ENCODE measurements around the gene RPS6KA4.

RPS6KA4 gene

DNA sequence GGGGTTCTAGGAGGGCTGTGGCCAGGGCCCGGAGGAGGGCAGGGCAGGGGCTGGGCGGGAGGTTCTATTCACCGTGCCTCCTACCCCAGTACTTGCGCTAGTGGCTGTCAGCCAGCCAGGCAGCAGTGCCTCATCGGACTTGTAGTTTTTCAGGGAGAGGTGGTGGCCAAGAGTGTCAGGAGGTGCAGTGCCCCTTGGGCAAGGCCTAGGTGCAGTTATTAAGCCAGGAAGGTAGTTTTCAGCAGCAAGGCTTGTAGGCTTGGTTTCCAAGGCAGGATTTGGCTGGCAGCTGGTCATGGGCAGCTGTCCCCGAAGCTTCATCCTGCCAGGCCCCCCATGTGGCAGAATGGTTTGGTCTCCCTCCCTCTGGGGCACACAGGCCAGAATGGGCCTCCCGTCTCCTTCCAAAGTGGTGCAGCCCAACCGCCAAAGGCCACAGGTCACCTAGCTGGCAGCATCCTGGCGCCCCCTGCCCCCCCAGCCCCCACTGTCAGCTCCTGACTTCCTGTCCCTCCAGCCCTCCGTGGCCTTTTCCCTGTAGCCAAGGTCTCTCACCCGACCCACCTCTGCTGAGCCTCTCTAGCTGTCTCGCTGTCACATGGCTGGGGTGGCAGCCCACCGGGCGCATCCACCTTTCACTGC is 10.5 kb upstream of the RPS6KA4 start:
- Histone ChIP-seq H3K36me3 (replicated peaks) (no peaks in the 10 kb centered on the region), H3K4me1 (no peaks in the 10 kb centered on the region), H3K9me3 (no peaks in the 10 kb centered on the region), H3K4me3 (no peak overlapping the region), H3K27me3 (ENCODE audit: low read depth) (no peaks in the 10 kb centered on the region)
- in situ Hi-C loops (cut with MboI; ENCODE audit: low sequenced_read_pairs) = no loop called here
- DNase-seq (ENCODE audit: low spot score in 2 of 2) = no peak

DNA sequence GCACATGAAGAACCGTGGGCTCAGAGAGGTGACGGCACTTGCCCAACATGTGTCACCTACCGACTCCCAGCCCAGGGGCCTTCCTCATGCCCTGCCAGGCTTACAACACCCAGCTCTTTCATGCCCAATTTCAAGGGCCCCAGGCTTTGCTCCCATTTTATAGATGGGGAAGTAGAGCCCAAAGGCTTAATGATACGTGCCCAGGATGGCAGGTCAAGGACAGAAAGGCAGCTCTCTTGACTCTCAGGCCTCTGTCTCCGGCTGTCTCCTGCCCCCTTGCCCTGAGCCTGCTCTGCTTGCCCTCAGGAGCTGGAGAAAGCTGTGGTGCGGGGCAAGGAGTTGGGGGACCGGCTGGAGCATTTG is 10.0 kb upstream of the RPS6KA4 start:
- no peaks in the 10 kb centered on the region for H3K9me3 ChIP-seq
- in situ Hi-C loops (cut with MboI; ENCODE audit: low sequenced_read_pairs) = no loop called here

DNA sequence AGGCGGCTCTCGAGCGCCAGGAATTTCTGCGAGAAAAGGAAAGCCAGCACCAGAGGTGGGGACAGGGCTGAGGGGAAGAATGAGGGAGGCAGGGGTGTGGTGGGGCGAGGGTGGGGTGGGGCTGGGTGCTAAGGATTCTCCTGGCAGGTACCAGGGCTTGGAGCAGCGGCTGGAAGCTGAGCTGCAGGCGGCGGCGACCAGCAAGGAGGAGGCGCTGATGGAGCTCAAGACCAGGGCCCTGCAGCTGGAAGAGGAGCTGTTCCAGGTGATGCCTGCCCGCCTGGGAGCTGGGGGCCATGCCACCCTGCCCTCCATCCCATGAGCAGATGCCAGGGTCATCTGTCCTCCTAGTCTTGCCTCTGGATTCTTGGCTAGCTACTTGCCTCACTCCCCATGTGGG is 9.6 kb upstream of the RPS6KA4 start:
- H3K27me3 ChIP-seq (ENCODE audit: low read depth) = no peaks in the 10 kb centered on the region
- no peaks in the 10 kb centered on the region for H3K4me1 ChIP-seq
- no peak overlapping the region for H3K4me3 ChIP-seq
- no peak for DNase-seq (ENCODE audit: low spot score in 2 of 2)
- H3K9me3 ChIP-seq = no peaks in the 10 kb centered on the region
- in situ Hi-C loops (cut with MboI; ENCODE audit: low sequenced_read_pairs) = no loop called here
- no peaks in the 10 kb centered on the region for H3K36me3 ChIP-seq (replicated peaks)

More for the DNA sequence above, 10.0 kb upstream of the RPS6KA4 start:
- no peaks in the 10 kb centered on the region for H3K27me3 ChIP-seq (ENCODE audit: low read depth)
- DNase-seq (ENCODE audit: low spot score in 2 of 2) = no peak
- no peaks in the 10 kb centered on the region for H3K36me3 ChIP-seq (replicated peaks)
- H3K4me1 ChIP-seq = no peaks in the 10 kb centered on the region
- H3K4me3 ChIP-seq = no peak overlapping the region

DNA sequence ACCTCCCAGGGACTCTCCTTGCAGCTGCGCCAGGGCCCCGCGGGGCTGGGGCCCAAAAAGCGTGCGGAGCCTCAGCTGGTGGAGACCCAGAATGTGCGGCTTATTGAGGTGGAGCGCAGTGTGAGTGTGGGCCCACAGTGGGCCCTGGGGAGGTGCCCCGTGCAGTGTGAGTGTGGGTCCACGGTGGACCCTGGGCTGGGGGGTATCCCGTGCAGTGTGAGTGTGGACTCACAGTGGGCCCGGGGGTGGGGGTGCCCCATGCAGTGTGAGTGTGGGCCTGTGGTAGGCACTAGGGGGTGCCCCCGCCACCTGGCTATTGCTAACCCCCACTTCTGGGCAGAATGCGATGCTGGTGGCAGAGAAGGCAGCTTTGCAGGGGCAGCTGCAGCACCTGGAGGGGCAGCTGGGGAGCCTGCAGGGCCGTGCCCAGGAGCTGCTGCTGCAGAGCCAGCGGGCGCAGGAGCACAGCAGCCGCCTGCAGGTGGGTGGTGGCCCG is 7.8 kb upstream of the RPS6KA4 start:
- Histone ChIP-seq H3K9me3 (no peaks in the 10 kb centered on the region), H3K36me3 (replicated peaks) (no peaks in the 10 kb centered on the region), H3K4me3 (no peak overlapping the region), H3K27me3 (ENCODE audit: low read depth) (no peaks in the 10 kb centered on the region), H3K4me1 (peaks cover 2% of the 10 kb centered on the region; the same call in 1 of the 2 replicates)
- DNase-seq (ENCODE audit: low spot score in 2 of 2) = no peak
- in situ Hi-C loops (cut with MboI; ENCODE audit: low sequenced_read_pairs) = no loop called here

DNA sequence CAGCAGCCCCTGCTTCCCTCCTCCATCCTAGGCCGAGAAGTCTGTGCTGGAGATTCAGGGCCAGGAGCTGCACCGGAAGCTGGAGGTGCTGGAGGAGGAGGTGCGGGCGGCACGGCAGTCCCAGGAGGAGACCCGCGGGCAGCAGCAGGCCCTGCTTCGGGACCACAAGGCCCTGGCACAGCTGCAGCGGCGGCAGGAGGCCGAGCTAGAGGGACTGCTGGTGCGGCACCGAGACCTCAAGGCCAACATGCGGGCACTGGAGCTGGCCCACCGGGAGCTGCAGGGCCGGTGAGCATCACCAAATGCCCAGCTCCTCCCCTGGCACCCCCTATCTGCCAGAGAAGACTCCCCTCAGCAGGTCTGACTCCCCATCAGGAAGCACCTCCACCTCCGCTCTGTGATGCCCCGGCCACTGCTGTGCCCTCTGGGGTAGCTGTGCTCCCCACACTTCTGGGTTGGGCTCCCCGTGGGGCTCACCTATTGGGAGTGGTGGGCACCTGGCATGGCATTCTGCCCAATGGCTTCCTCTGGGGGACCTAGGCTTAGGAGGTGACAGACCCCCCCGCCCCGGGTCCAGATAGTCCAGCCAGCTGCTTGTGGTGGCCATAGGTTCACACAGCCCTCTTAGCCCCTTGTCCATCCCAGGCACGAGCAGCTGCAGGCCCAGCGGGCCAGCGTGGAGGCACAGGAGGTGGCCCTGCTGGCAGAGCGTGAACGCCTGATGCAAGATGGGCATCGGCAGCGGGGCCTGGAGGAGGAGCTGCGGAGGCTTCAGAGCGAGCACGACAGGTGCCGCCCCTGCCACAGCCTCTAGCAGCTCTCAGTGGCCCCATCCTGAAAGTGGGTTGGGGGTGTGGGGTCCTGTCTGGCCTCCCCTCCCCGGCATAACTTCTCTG is 6.6 kb upstream of the RPS6KA4 start:
- no peaks in the 10 kb centered on the region for H3K36me3 ChIP-seq (replicated peaks)
- no peak overlapping the region for H3K4me3 ChIP-seq
- peaks cover 2% of the 10 kb centered on the region; the same call in 1 of the 2 replicates for H3K4me1 ChIP-seq
- no peaks in the 10 kb centered on the region for H3K27me3 ChIP-seq (ENCODE audit: low read depth)
- no peak for DNase-seq (ENCODE audit: low spot score in 2 of 2)
- H3K9me3 ChIP-seq = no peaks in the 10 kb centered on the region
- in situ Hi-C loops (cut with MboI; ENCODE audit: low sequenced_read_pairs) = no loop called here

DNA sequence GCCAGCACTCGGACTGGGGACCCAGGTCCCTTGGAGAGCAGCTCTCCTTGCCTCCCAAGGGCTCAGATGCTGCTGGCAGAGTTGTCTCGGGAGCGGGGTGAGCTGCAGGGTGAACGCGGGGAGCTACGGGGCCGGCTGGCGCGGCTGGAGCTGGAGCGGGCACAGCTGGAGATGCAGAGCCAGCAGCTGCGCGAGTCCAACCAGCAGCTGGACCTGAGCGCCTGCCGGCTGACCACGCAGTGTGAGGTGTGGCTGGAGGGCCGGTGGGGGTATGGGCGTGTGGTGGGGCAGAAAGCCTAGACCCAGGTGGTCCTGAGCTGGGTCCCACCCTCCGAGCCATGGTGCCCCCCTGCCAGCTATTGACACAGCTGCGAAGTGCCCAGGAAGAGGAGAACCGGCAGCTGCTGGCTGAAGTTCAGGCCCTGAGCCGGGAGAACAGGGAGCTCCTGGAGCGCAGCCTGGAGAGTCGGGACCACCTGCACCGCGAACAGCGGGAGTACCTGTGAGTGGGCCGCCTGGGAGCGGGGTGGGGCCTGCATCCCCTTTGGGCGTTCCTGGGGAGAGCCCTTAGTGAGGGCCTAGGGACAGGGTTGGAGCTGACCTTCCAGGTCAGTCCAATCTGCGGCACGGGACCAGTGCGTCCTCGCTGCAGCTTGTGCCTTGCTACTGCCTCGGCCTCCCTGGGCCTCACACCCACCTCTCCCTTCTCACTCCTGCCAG is 5.8 kb upstream of the RPS6KA4 start:
- in situ Hi-C loops (cut with MboI; ENCODE audit: low sequenced_read_pairs) = no loop called here

DNA sequence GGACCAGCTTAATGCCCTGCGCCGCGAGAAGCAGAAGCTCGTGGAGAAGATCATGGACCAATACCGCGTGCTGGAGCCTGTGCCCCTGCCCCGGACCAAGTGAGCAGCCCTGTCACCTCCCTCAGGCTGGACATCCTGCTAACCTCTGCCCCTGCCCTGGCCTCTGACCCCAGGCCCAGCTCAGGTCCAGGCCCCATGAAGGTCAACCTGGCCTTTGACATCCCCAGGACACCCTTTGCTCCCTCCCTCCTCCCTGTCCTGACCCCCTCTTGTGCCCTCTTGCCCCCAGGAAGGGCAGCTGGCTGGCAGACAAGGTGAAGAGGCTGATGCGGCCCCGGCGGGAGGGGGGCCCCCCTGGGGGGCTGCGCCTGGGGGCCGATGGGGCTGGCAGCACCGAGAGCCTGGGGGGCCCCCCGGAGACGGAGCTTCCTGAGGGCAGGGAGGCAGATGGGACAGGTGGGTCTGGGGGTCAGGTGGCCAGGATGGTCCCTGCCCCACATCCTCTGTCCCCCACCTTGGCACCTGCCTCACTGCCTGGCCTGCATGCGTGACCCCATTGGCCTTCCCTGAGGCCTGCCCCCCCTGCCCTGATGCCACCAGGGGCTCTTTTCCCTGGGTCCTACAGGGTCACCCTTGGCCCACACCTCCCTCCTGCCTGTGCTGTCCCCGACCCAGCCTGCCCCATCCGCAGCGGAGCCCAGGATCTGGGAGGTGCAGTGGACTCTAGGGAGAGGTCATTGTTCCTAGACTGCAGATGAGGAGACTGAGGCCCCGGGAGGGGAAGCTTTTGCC is 5.1 kb upstream of the RPS6KA4 start:
- no peaks in the 10 kb centered on the region for H3K36me3 ChIP-seq (replicated peaks)
- no peaks in the 10 kb centered on the region for H3K27me3 ChIP-seq (ENCODE audit: low read depth)
- in situ Hi-C loops (cut with MboI; ENCODE audit: low sequenced_read_pairs) = no loop called here
- DNase-seq (ENCODE audit: low spot score in 2 of 2) = no peak
- H3K9me3 ChIP-seq = no peaks in the 10 kb centered on the region
- no peak overlapping the region for H3K4me3 ChIP-seq
- H3K4me1 ChIP-seq = peaks cover 11% of the 10 kb centered on the region

More for the DNA sequence above, 5.8 kb upstream of the RPS6KA4 start:
- no peak for DNase-seq (ENCODE audit: low spot score in 2 of 2)
- H3K4me3 ChIP-seq = no peak overlapping the region
- no peaks in the 10 kb centered on the region for H3K36me3 ChIP-seq (replicated peaks)
- H3K9me3 ChIP-seq = no peaks in the 10 kb centered on the region
- H3K27me3 ChIP-seq (ENCODE audit: low read depth) = no peaks in the 10 kb centered on the region
- H3K4me1 ChIP-seq = peaks cover 6% of the 10 kb centered on the region

- Histone ChIP-seq H3K36me3 (replicated peaks) (no peaks in the 10 kb centered on the region), H3K9me3 (no peaks in the 10 kb centered on the region), H3K4me3 (peak overlapping the region; percentile 10; the same call in 1 of the 2 replicates), H3K27me3 (ENCODE audit: low read depth) (no peaks in the 10 kb centered on the region), H3K4me1 (peaks cover 11% of the 10 kb centered on the region)
- in situ Hi-C loops (cut with MboI; ENCODE audit: low sequenced_read_pairs) = no loop called here
- peak; percentile 61 to 89 for DNase-seq (ENCODE audit: low spot score in 2 of 2)
These were observed 3.7 kb upstream of the RPS6KA4 start for GRCh38 chr11:64355078-64355940.

DNA sequence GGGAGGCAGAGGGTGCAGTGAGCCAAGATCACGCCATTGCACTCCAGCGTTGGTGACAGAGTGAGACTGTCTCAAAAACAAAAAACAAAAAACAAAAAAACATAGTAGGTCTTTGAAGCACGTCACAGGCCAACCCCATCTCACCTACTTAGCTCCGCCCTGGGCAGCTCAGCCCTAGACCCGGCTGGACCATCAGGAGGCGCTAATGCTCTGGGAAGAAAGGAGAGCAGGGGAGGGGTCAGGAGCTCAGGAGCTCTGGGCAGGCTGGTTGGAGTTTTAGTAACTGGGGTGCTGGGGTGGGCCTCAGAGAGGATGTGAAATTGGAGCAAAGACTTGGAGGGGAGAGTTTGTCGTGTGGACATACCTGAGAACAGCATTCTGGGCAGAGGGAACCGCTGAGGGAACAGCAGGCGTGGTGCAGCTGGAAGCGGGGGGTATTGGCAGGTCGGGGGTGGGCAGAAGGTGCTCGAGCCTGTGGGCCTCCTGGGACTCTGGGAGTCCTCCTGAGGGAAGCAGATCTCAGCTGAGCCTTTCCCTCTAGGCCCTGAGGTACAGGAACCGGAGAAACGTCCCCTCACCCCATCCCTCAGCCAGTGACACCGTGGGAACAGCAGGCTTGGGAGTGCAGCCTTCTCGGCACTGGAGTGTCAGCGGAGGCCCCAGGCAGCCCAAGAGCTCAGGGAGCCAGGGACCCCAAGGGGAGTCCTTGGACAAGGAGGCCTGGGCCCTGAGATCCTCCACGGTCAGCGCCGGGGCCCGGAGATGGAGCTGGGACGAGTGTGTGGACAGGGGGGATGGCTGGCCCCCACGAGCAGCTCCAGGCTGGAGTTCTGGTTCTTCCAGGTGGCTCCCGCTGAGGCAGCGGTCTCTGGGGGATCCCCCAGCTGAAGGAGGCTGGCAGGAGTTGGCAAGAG is 2.2 kb upstream of the RPS6KA4 start:
- DNase-seq (ENCODE audit: low spot score in 2 of 2) = peak; percentile 34 to 89
- in situ Hi-C loops (cut with MboI; ENCODE audit: low sequenced_read_pairs) = no loop called here
- Histone ChIP-seq H3K4me1 (peaks cover 11% of the 10 kb centered on the region), H3K9me3 (no peaks in the 10 kb centered on the region), H3K4me3 (no peak overlapping the region), H3K27me3 (ENCODE audit: low read depth) (no peaks in the 10 kb centered on the region), H3K36me3 (replicated peaks) (peaks cover 6% of the 10 kb centered on the region; the same call in 1 of the 2 replicates)

DNA sequence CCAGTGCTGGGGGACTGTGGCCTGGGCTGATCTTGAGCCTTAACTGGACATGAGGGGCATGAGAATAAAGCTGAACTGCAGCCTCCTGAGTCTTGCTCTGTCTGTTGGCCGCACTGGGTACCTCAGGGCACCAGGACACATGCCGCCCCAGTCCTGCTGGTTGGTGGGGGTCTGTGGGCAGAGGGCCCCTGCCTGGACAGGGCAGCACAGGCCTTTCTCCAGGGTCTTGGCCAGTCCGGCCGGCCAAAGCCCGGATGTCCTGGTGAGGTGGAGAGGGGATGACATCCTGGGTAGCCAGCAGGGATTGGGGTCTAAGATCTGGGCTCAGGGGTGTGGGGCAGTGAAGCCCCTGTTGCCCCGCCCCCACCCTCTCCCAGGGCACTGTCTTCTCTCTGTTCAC is 1.5 kb upstream of the RPS6KA4 start:
- H3K36me3 ChIP-seq (replicated peaks) = peaks cover 11% of the 10 kb centered on the region
- no peaks in the 10 kb centered on the region for H3K9me3 ChIP-seq
- no peak overlapping the region for H3K4me3 ChIP-seq
- peaks cover 11% of the 10 kb centered on the region for H3K4me1 ChIP-seq
- no peak for DNase-seq (ENCODE audit: low spot score in 2 of 2)
- in situ Hi-C loops (cut with MboI; ENCODE audit: low sequenced_read_pairs) = no loop called here
- no peaks in the 10 kb centered on the region for H3K27me3 ChIP-seq (ENCODE audit: low read depth)

DNA sequence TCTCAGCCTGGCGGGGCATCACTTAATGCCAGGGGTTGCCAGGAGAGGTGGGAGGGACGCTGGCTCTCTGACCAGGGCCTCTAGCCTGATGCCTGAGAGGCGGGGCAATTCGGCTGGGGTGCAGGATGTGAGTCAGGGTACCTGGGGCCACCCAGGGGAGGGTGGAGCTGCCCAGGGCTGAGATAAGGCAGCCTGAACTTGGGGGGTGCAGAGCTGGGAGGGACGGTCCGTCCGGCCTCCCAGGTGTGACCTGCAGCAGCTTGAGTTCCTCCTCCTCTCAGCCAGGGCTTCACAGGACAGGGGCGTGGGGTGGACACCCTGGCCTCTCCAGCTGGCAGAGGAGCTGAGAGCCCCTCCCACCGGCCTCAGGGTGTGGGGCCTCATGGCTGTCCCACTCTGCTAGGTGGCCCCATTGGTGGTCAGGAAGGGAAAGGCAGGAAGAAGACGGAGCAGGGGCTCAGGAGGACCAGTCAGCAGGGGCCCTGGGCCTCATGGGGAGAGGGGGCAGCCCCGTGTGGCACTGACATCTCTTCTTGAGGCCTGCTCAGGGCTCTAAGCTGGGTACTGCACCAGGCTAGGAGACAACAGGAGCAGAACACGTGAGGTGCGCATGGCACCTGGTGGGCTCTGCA is 942 bp upstream of the RPS6KA4 start:
- Histone ChIP-seq H3K27me3 (ENCODE audit: low read depth) (no peaks in the 10 kb centered on the region), H3K4me3 (peak overlapping the region; percentile 61), H3K36me3 (replicated peaks) (peaks cover 15% of the 10 kb centered on the region), H3K9me3 (no peaks in the 10 kb centered on the region), H3K4me1 (peaks cover 11% of the 10 kb centered on the region)
- in situ Hi-C loops (cut with MboI; ENCODE audit: low sequenced_read_pairs) = no loop called here
- DNase-seq (ENCODE audit: low spot score in 2 of 2) = no peak

Measured in HAP-1 (cell line).